ENCODE results near the gene ASB6.

The ASB6 gene

GRCh38 chr9:129610473-129611306 lies 31.3 kb downstream of the ASB6 start:
- peak; percentile 54 to 96 (median 78) for DNase-seq
- intact Hi-C loops (cut with DNase I) = loop anchor here (1.0 kb wide), 2 partner anchors 436 to 471 kb away; no protein-coding TSS in a partner anchor

- intact Hi-C loops (cut with DNase I) = loop anchor here (1.0 kb wide), 2 partner anchors 436 to 471 kb away; no protein-coding TSS in a partner anchor
These were observed 31.8 kb downstream of the ASB6 start for GRCh38 chr9:129610213-129610472.

GRCh38 chr9:129609486-129610212 lies 32.3 kb downstream of the ASB6 start:
- DNase-seq = peak in 1 of 10 donors; percentile 77

More at GRCh38 chr9:129610213-129610472, 31.8 kb downstream of the ASB6 start:
- DNase-seq = no peak

GRCh38 chr9:129608561-129609481 lies 33.1 kb downstream of the ASB6 start:
- DNase-seq = no peak

More at GRCh38 chr9:129609486-129610212, 32.3 kb downstream of the ASB6 start:
- intact Hi-C loops (cut with DNase I) = loop anchor here (1.0 to 5.0 kb wide), 3 partner anchors 127 to 470 kb away; no protein-coding TSS in a partner anchor

GRCh38 chr9:129607027-129607387 lies 34.9 kb downstream of the ASB6 start:
- intact Hi-C loops (cut with DNase I) = loop anchor here (5.0 kb wide), 1 partner anchor 125 kb away; no protein-coding TSS in a partner anchor
- DNase-seq = peak in 1 of 10 donors; percentile 69

More at GRCh38 chr9:129608561-129609481, 33.1 kb downstream of the ASB6 start:
- intact Hi-C loops (cut with DNase I) = loop anchor here (5.0 kb wide), 1 partner anchor 127 kb away; no protein-coding TSS in a partner anchor

GRCh38 chr9:129606161-129607026 lies 35.6 kb downstream of the ASB6 start:
- peak in 1 of 10 donors; percentile 45 for DNase-seq
- intact Hi-C loops (cut with DNase I) = loop anchor here (5.0 kb wide), 1 partner anchor 124 kb away; no protein-coding TSS in a partner anchor

GRCh38 chr9:129604766-129605163 lies 37.2 kb downstream of the ASB6 start:
- no peak for DNase-seq
- intact Hi-C loops (cut with DNase I) = loop anchor here (5.0 kb wide), 1 partner anchor 122 kb away; no protein-coding TSS in a partner anchor

- no peak for DNase-seq
- intact Hi-C loops (cut with DNase I) = no loop called here
These were observed 37.7 kb downstream of the ASB6 start for GRCh38 chr9:129604056-129604765.

- DNase-seq = no peak
- intact Hi-C loops (cut with DNase I) = no loop called here
These were observed 39.1 kb downstream of the ASB6 start for GRCh38 chr9:129602598-129603415.

GRCh38 chr9:129601082-129601674 lies 40.8 kb downstream of the ASB6 start:
- intact Hi-C loops (cut with DNase I) = no loop called here
- no peak for DNase-seq

- no peak for DNase-seq
- intact Hi-C loops (cut with DNase I) = no loop called here
These were observed 43.8 kb downstream of the ASB6 start for GRCh38 chr9:129598089-129598596.

- no peak for DNase-seq
- intact Hi-C loops (cut with DNase I) = no loop called here
These were observed 44.4 kb downstream of the ASB6 start for GRCh38 chr9:129597355-129598088.

- intact Hi-C loops (cut with DNase I) = no loop called here
These were observed 45.2 kb downstream of the ASB6 start for GRCh38 chr9:129596541-129597331.

GRCh38 chr9:129595903-129596540 lies 45.9 kb downstream of the ASB6 start:
- no peak for DNase-seq
- intact Hi-C loops (cut with DNase I) = no loop called here

More at GRCh38 chr9:129596541-129597331, 45.2 kb downstream of the ASB6 start:
- DNase-seq = no peak

- intact Hi-C loops (cut with DNase I) = no loop called here
- DNase-seq = no peak
These were observed 46.6 kb downstream of the ASB6 start for GRCh38 chr9:129595311-129595741.
